Measurements from ENCODE around the gene AQP7.
A peak's percentile ranks its signal among the peaks of the same experiment; 100 is the strongest.
"Not testable (repeated sequence)": the region's sequence is repeated elsewhere in the genome, so short reads cannot be mapped to it uniquely, and the experiment has no call there.

Gene AQP7

GRCh38 chr9:33431420-33431819 lies 29.1 kb upstream of the AQP7 start:
- no peak for DNase-seq

GRCh38 chr9:33430942-33431341 lies 28.6 kb upstream of the AQP7 start:
- DNase-seq: no peak

- DNase-seq: no peak
Observed at GRCh38 chr9:33429256-33429985, 27.1 kb upstream of the AQP7 start.

GRCh38 chr9:33426843-33427293 lies 24.5 kb upstream of the AQP7 start:
- peak; percentile 38 for DNase-seq

- no peak for DNase-seq
Observed at GRCh38 chr9:33425128-33425533, 22.8 kb upstream of the AQP7 start.

GRCh38 chr9:33424492-33424891 lies 22.1 kb upstream of the AQP7 start:
- not testable (repeated sequence) for DNase-seq

GRCh38 chr9:33424043-33424442 lies 21.7 kb upstream of the AQP7 start:
- not testable (repeated sequence) for DNase-seq

GRCh38 chr9:33419708-33420303 lies 17.4 kb upstream of the AQP7 start:
- no peak for DNase-seq

- DNase-seq: no peak
Observed at GRCh38 chr9:33418090-33418489, 15.7 kb upstream of the AQP7 start.

GRCh38 chr9:33416996-33417395 lies 14.6 kb upstream of the AQP7 start:
- peak; percentile 49 for DNase-seq

GRCh38 chr9:33415501-33416038 lies 13.2 kb upstream of the AQP7 start:
- peak; percentile 93 for DNase-seq

- no peak for DNase-seq
Observed at GRCh38 chr9:33414889-33415500, 12.6 kb upstream of the AQP7 start.

- peak; percentile 20 for DNase-seq
Observed at GRCh38 chr9:33414268-33414667, 11.9 kb upstream of the AQP7 start.

- no peak for DNase-seq
Observed at GRCh38 chr9:33408087-33408486, 5.7 kb upstream of the AQP7 start.

- no peak for DNase-seq
Observed at GRCh38 chr9:33407061-33407460, 4.7 kb upstream of the AQP7 start.

- no peak for DNase-seq
Observed at GRCh38 chr9:33404788-33405362, 2.5 kb upstream of the AQP7 start.

- DNase-seq: no peak
Observed at GRCh38 chr9:33403941-33404787, 1.8 kb upstream of the AQP7 start.

- DNase-seq: not testable (repeated sequence)
Observed at GRCh38 chr9:33401809-33402208, 559 bp downstream of the AQP7 start.

GRCh38 chr9:33399047-33399446 lies 3.3 kb downstream of the AQP7 start:
- not testable (repeated sequence) for DNase-seq

- not testable (repeated sequence) for DNase-seq
Observed at GRCh38 chr9:33397801-33398200, 4.6 kb downstream of the AQP7 start.

GRCh38 chr9:33395159-33395879 lies 7.0 kb downstream of the AQP7 start:
- not testable (repeated sequence) for DNase-seq

GRCh38 chr9:33393986-33394385 lies 8.4 kb downstream of the AQP7 start:
- DNase-seq: not testable (repeated sequence)

Measured in CD4-positive, alpha-beta T cell treated with Interleukin-17A for 1 hour (primary cell).